DOHH2 (cell line): Measurements from ENCODE around the gene TRIM22.

ENCODE experiments used
- EZH2phosphoT487 ChIP-seq: fragments of 200-600 bp; sonication (generic); IDR thresholded peaks from 2 replicates; pipeline ENCODE4 v1.6.1; 2017; ENCODE audit warnings: borderline replicate concordance, mild to moderate bottlenecking, antibody characterized with exemption, low read length, moderate library complexity, mixed read lengths
- TF ChIP-seq, protein P1 (sequence below): fragments of 200-600 bp; sonication (generic); IDR thresholded peaks from one replicate; pipeline ENCODE4 v1.5.1; 2014; ENCODE audit warnings: antibody characterized with exemption, mild to moderate bottlenecking, low read depth, low read length; ENCODE audit not compliant: poor library complexity, severe bottlenecking

DNA sequence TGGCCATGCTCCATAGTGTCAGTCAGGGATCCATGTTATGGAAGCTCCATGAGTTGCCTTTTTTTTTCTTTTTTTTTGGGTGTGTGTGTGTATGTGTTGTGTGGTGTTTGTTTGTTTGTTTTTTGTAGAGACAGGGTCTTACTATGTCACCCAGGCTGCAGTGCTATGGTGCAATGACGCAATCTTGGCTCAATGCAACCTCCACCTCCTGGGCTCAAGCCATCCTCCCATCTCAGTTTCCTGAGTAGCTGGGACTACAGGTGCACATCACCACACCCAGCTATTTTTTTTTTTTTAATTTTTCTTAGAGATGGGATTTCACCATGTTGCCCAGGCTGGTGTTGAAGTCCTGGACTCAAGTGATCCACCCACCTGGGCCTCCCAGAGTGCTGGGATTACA, 1.1 kb upstream of the TRIM22 start:
- TF ChIP-seq, protein P1, sequence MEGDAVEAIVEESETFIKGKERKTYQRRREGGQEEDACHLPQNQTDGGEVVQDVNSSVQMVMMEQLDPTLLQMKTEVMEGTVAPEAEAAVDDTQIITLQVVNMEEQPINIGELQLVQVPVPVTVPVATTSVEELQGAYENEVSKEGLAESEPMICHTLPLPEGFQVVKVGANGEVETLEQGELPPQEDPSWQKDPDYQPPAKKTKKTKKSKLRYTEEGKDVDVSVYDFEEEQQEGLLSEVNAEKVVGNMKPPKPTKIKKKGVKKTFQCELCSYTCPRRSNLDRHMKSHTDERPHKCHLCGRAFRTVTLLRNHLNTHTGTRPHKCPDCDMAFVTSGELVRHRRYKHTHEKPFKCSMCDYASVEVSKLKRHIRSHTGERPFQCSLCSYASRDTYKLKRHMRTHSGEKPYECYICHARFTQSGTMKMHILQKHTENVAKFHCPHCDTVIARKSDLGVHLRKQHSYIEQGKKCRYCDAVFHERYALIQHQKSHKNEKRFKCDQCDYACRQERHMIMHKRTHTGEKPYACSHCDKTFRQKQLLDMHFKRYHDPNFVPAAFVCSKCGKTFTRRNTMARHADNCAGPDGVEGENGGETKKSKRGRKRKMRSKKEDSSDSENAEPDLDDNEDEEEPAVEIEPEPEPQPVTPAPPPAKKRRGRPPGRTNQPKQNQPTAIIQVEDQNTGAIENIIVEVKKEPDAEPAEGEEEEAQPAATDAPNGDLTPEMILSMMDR: no peak
- no peak for TF ChIP-seq EZH2phosphoT487
